A549 (cell line): ENCODE measurements around the gene LBHD2. TPM values are rescaled to one million over a fixed set of nuclear protein-coding genes. Genes with fewer than 3 reads are reported as not detected.
A peak's percentile ranks its signal among the peaks of the same experiment; 100 is the strongest.

Experiments
- ATAC-seq, 2 experiments: fragments of 200-7000 bp in 1 of 2; fragments of >200 bp in 1 of 2; cut with Nextera tagmentation in 1 of 2; cut with Tn5 transposase in 1 of 2; 3 replicates each; pipeline versions ENCODE4 v1.8.0 to v1.9.1; 2018 to 2020; ENCODE audit warnings: mild to moderate bottlenecking in 1 of 2, moderate library complexity in 1 of 2
- CTCF ChIA-PET: fragments of 300-600 bp; sonication (Branson Sonifier 250); formaldehyde crosslinking; extraction: SDS; loops from one replicate; lab custom pipeline; 2021; ENCODE audit warnings: antibody characterized with exemption, inconsistent platforms; lab: Yijun Ruan, JAX
- POLR2A ChIA-PET: fragments of 350-600 bp; formaldehyde crosslinking; extraction: SDS; loops from one replicate; lab custom pipeline; 2021; ENCODE audit warnings: antibody characterized with exemption, inconsistent platforms; lab: Yijun Ruan, JAX
- DNase-seq, 2 experiments: peaks; one replicate each; pipeline versions ENCODE4 v3.0.0 to v3.0.0-alpha.2; 2011 to 2016; ENCODE audit warnings: low read depth in 1 of 2, low spot score in 1 of 2
- FAIRE-seq: peaks from 2 replicates; lab custom pipeline; 2011; peaks lifted over from hg19 to GRCh38; lab: Jason Lieb, UNC
- H3K27ac ChIP-seq, 2 experiments: fragments of >200 bp; sonication (Bioruptor Twin); formaldehyde crosslinking; 3 replicates each; pipeline ENCODE4 v1.5.1; 2016 to 2017
- H3K4me1 ChIP-seq: fragments of >200 bp; sonication (Bioruptor Twin); formaldehyde crosslinking; 3 replicates; pipeline ENCODE4 v1.6.1; 2016
- H3K4me2 ChIP-seq: fragments of >200 bp; sonication (Bioruptor Twin); formaldehyde crosslinking; 3 replicates; pipeline ENCODE4 v1.6.1; 2016
- H3K4me3 ChIP-seq: fragments of >200 bp; sonication (Bioruptor Twin); formaldehyde crosslinking; 3 replicates; pipeline ENCODE4 v1.5.1; 2016
- H3K9me3 ChIP-seq: fragments of >200 bp; sonication (Bioruptor Twin); formaldehyde crosslinking; 3 replicates; pipeline ENCODE4 v1.6.1; 2016
- BHLHE40 ChIP-seq: IDR thresholded peaks from 2 replicates; pipeline ENCODE4 v1.6.1; 2012; ENCODE audit warnings: low read depth, low read length, inconsistent platforms
- CBX2 ChIP-seq: fragments of 200-600 bp; sonication (generic); IDR thresholded peaks from 2 replicates; pipeline ENCODE4 v1.6.1; 2016; ENCODE audit warnings: low read depth, mild to moderate bottlenecking, borderline replicate concordance
- CBX8 ChIP-seq: fragments of 200-600 bp; sonication (generic); IDR thresholded peaks from 2 replicates; pipeline ENCODE4 v1.6.1; 2016
- CEBPB ChIP-seq, 2 experiments: fragments of >200 bp in 1 of 2; sonication (Bioruptor Twin) in 1 of 2; formaldehyde crosslinking in 1 of 2; IDR thresholded peaks; 2 replicates each; pipeline ENCODE4 v1.6.1; 2012 to 2016
- CHD2 ChIP-seq: fragments of 150-350 bp; IDR thresholded peaks from 2 replicates; pipeline ENCODE4 v1.6.1; 2014; ENCODE audit warnings: low read length; ENCODE audit not compliant: partially characterized antibody
- EHF ChIP-seq: fragments of 250-450 bp; sonication (Bioruptor Pico); IDR thresholded peaks from 2 replicates; pipeline ENCODE4 v1.5.0; 2020; ENCODE audit warnings: mild to moderate bottlenecking
- EHMT2 ChIP-seq: fragments of 200-600 bp; sonication (generic); IDR thresholded peaks from 2 replicates; pipeline ENCODE4 v1.6.1; 2016; ENCODE audit warnings: antibody characterized with exemption, low read depth, mild to moderate bottlenecking, moderate library complexity
- EP300 ChIP-seq, 2 experiments: fragments of >200 bp; sonication (Bioruptor Twin); formaldehyde crosslinking; IDR thresholded peaks; 2 replicates in 1 of 2; 3 replicates in 1 of 2; pipeline ENCODE4 v1.6.1; 2016 to 2017
- FOSB ChIP-seq: fragments of 250-450 bp; sonication (Bioruptor Pico); IDR thresholded peaks from 2 replicates; pipeline ENCODE4 v1.5.0; 2020; ENCODE audit warnings: mild to moderate bottlenecking, moderate library complexity
- FOSL2 ChIP-seq, 2 experiments: fragments of 450-650 bp in 1 of 2; fragments of >200 bp in 1 of 2; sonication (Bioruptor Twin) in 1 of 2; formaldehyde crosslinking; IDR thresholded peaks; 2 replicates each; pipeline versions ENCODE4 v1.5.0 to v1.6.1; 2016 to 2020; ENCODE audit warnings: mild to moderate bottlenecking in 1 of 2, moderate library complexity in 1 of 2
- HDAC2 ChIP-seq: fragments of 200-600 bp; sonication (generic); IDR thresholded peaks from 2 replicates; pipeline ENCODE4 v1.6.1; 2016
- HEYL ChIP-seq: fragments of 250-450 bp; sonication (Bioruptor Pico); IDR thresholded peaks from 2 replicates; pipeline ENCODE4 v1.8.0; 2021; ENCODE audit warnings: mild to moderate bottlenecking, moderate library complexity
- HMGXB4 ChIP-seq: fragments of 250-450 bp; sonication (Bioruptor Pico); IDR thresholded peaks from 2 replicates; pipeline ENCODE4 v1.5.0; 2021; ENCODE audit warnings: mild to moderate bottlenecking, moderate library complexity, borderline replicate concordance
- KDM5A ChIP-seq: fragments of 200-600 bp; sonication (generic); IDR thresholded peaks from 2 replicates; pipeline ENCODE4 v1.6.1; 2016; ENCODE audit warnings: antibody characterized with exemption, mild to moderate bottlenecking
- MAFK ChIP-seq: fragments of 450-650 bp; IDR thresholded peaks from 2 replicates; pipeline ENCODE4 v1.6.1; 2014; ENCODE audit not compliant: partially characterized antibody
- MAZ ChIP-seq: fragments of 150-350 bp; IDR thresholded peaks from 2 replicates; pipeline ENCODE4 v1.6.1; 2014; ENCODE audit warnings: antibody characterized with exemption, low read depth, low read length, borderline replicate concordance
- MYC ChIP-seq: IDR thresholded peaks from 2 replicates; pipeline ENCODE4 v1.6.1; 2012; ENCODE audit warnings: mild to moderate bottlenecking, inconsistent platforms, low read length, improper control_type of control experiment, borderline replicate concordance
- NFE2L2 ChIP-seq: fragments of 150-350 bp; conservative IDR thresholded peaks from 2 replicates; pipeline ENCODE4 v1.6.1; 2014; ENCODE audit warnings: low read length
- PBX3 ChIP-seq: IDR thresholded peaks from 2 replicates; pipeline ENCODE4 v1.6.1; 2012
- POLR2A ChIP-seq: IDR thresholded peaks from 2 replicates; pipeline ENCODE4 v1.6.1; 2012; ENCODE audit warnings: mild to moderate bottlenecking, low read length
- POLR2AphosphoS2 ChIP-seq: conservative IDR thresholded peaks from 2 replicates; pipeline ENCODE4 v1.6.1; 2012; ENCODE audit warnings: low read length, improper control_type of control experiment, inconsistent platforms
- RARB ChIP-seq: fragments of 250-450 bp; sonication (Bioruptor Pico); IDR thresholded peaks from 2 replicates; pipeline ENCODE4 v1.8.0; 2021; ENCODE audit warnings: mild to moderate bottlenecking, moderate library complexity
- RCOR1 ChIP-seq: fragments of 150-350 bp; IDR thresholded peaks from 2 replicates; pipeline ENCODE4 v1.6.1; 2014; ENCODE audit warnings: antibody characterized with exemption, low read length, low read depth
- RFX5 ChIP-seq: fragments of 450-650 bp; IDR thresholded peaks from 2 replicates; pipeline ENCODE4 v1.7.1; 2014; ENCODE audit warnings: antibody characterized with exemption, mild to moderate bottlenecking, moderate library complexity
- RNF2 ChIP-seq: fragments of 200-600 bp; sonication (generic); IDR thresholded peaks from 2 replicates; pipeline ENCODE4 v1.6.1; 2016; ENCODE audit warnings: low read depth, mild to moderate bottlenecking, antibody characterized with exemption, moderate library complexity, borderline replicate concordance
- WGBS: methylation state at CpG from one replicate; pipeline ENCODE4 v1.1.6; 2017; ENCODE audit errors: missing lambda C conversion rate; 5-methylcytosine and 5-hydroxymethylcytosine counted together
- polyA plus RNA-seq, 4 experiments: library from polyadenylated mRNA; depleted of rRNA in 3 of 4; stranded (reverse); fragments of >200 nt; fragmentation: RNase III in 1 of 4; extraction: RNeasy Plus Mini Kit Qiagen cat#74134 plus additional on column Dnase treatment in 1 of 4; gene quantifications; 2 replicates in 3 of 4; 3 replicates in 1 of 4; pipeline ENCODE4 v1.2.3, GENCODE V29; 2011 to 2017
- TF ChIP-seq, protein P1 (sequence below): fragments of 150-350 bp; IDR thresholded peaks from 2 replicates; pipeline ENCODE4 v1.6.1; 2014; ENCODE audit warnings: low read depth, mild to moderate bottlenecking, low read length
- TF ChIP-seq, protein P2 (sequence below): fragments of >200 bp; sonication (Bioruptor Twin); formaldehyde crosslinking; IDR thresholded peaks from 3 replicates; pipeline ENCODE4 v1.6.1; 2016
- TF ChIP-seq, protein P3 (sequence below): fragments of 250-450 bp; sonication (Bioruptor Pico); IDR thresholded peaks from 2 replicates; pipeline ENCODE4 v1.5.0; 2020; ENCODE audit warnings: low read depth, mild to moderate bottlenecking, moderate library complexity
- TF ChIP-seq, protein P4 (sequence below): fragments of 200-600 bp; sonication (generic); IDR thresholded peaks from 2 replicates; pipeline ENCODE4 v1.6.1; 2016; ENCODE audit warnings: antibody characterized with exemption, mild to moderate bottlenecking, moderate library complexity
- TF ChIP-seq, protein P5 (sequence below): fragments of >200 bp; sonication (Bioruptor Twin); formaldehyde crosslinking; IDR thresholded peaks from 2 replicates; pipeline ENCODE4 v1.6.1; 2016

The LBHD2 gene
- polyA plus RNA-seq, 2 of the 4 experiments (the other 2 are of a cell fraction), result not detected

DNA sequence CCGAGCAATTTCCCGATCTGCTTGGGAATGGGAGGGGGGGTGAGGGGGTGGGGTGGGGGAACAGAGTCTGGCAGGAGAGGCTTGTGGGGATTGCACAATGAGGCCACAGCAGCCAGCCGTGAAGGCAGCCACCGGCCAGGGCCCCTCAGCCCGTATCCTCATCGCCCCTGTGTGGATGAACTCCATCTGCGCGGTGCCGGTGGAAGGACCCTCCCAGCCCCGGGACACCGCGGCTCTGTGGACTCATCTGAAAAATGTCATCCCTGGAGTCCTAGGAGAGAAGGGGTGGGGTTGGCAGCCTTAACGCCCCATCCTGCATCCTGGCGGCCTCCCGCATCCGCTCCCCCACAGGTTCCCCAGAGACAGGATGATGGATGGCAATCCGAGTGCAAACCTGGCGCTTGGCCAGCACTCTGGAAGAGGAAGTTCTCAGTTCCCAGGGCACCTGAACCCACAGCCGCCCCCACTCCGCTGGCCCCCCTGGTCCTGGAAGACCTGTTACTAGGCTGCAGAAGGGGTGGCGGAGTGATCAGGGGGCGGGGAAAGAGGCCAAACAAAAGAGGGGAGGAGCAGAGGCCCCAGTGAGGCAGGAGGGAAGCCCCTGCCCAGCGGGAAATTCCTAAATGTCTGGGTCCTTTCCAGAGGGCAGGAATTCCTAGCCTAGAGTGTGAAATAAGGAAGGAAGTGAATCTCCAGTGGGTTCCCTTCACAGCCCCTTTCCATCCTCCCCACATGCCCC lies 38.0 kb downstream of the LBHD2 start:
- peak overlapping the region; percentile 83 for H3K4me3 ChIP-seq
- ATAC-seq, result peak; percentile 66 to 68
- FAIRE-seq, result no peak
- peak; percentile 83 to 98 for DNase-seq
- peaks cover 71% of the 10 kb centered on the region for H3K4me1 ChIP-seq
- H3K27ac ChIP-seq, result peak overlapping the region; percentile 96 to 98
- ChIA-PET POLR2A (interaction anchor here (1.0 to 1.5 kb wide), 5 partner anchors 10 to 18 kb away, joined by 3 to 11 read pairs (median 4); no protein-coding TSS in a partner anchor), CTCF (interaction anchor here (7.8 to 24.1 kb wide), 2 partner anchors 17 to 21 kb away, joined by 120 to 544 read pairs; no protein-coding TSS in a partner anchor)
- peak overlapping the region; percentile 94 for H3K4me2 ChIP-seq
- WGBS, result 3% methylated on average over 18 of the region's 23 CpGs
- H3K9me3 ChIP-seq, result no peaks in the 10 kb centered on the region
- TF ChIP-seq RCOR1 (no peak), CBX8 (no peak), POLR2AphosphoS2 (no peak), PBX3 (peak; percentile 97), RFX5 (0 out of 2 replicates have a peak, but pooled peaks have one; percentile 40), HDAC2 (no peak), HEYL (CRISPR knock-in tag) (no peak), EHF (CRISPR knock-in tag) (no peak), POLR2A (peak; percentile 26), EHMT2 (no peak), KDM5A (no peak), FOSL2 (IDR thresholded peaks at IDR 0.05) (no peak), FOSL2 (CRISPR knock-in tag; IDR thresholded peaks at IDR 0.05) (peak; percentile 14; the same call in 1 of the 2 replicates), CBX2 (no peak), MAFK (no peak), MAZ (no peak; the same call in 1 of the 2 replicates), NFE2L2 (no peak), FOSB (CRISPR knock-in tag) (peak; percentile 68), EP300 (IDR thresholded peaks at IDR 0.05) (peak; percentile 40 to 78; a peak in 2 of 5 replicates), RNF2 (no peak), CEBPB (IDR thresholded peaks at IDR 0.05) (peak; percentile 89 to 90), BHLHE40 (no peak), CHD2 (no peak), RARB (CRISPR knock-in tag) (no peak), HMGXB4 (CRISPR knock-in tag) (no peak), MYC (0 out of 2 replicates have a peak, but pooled peaks have one; percentile 10)
- TF ChIP-seq, protein P1, sequence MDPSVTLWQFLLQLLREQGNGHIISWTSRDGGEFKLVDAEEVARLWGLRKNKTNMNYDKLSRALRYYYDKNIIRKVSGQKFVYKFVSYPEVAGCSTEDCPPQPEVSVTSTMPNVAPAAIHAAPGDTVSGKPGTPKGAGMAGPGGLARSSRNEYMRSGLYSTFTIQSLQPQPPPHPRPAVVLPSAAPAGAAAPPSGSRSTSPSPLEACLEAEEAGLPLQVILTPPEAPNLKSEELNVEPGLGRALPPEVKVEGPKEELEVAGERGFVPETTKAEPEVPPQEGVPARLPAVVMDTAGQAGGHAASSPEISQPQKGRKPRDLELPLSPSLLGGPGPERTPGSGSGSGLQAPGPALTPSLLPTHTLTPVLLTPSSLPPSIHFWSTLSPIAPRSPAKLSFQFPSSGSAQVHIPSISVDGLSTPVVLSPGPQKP, result no peak
- TF ChIP-seq, protein P2, sequence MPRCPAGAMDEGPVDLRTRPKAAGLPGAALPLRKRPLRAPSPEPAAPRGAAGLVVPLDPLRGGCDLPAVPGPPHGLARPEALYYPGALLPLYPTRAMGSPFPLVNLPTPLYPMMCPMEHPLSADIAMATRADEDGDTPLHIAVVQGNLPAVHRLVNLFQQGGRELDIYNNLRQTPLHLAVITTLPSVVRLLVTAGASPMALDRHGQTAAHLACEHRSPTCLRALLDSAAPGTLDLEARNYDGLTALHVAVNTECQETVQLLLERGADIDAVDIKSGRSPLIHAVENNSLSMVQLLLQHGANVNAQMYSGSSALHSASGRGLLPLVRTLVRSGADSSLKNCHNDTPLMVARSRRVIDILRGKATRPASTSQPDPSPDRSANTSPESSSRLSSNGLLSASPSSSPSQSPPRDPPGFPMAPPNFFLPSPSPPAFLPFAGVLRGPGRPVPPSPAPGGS, result peak; percentile 22; the same call in 1 of the 3 replicates
- TF ChIP-seq, protein P3, sequence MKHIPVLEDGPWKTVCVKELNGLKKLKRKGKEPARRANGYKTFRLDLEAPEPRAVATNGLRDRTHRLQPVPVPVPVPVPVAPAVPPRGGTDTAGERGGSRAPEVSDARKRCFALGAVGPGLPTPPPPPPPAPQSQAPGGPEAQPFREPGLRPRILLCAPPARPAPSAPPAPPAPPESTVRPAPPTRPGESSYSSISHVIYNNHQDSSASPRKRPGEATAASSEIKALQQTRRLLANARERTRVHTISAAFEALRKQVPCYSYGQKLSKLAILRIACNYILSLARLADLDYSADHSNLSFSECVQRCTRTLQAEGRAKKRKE, result no peak
- TF ChIP-seq, protein P4, sequence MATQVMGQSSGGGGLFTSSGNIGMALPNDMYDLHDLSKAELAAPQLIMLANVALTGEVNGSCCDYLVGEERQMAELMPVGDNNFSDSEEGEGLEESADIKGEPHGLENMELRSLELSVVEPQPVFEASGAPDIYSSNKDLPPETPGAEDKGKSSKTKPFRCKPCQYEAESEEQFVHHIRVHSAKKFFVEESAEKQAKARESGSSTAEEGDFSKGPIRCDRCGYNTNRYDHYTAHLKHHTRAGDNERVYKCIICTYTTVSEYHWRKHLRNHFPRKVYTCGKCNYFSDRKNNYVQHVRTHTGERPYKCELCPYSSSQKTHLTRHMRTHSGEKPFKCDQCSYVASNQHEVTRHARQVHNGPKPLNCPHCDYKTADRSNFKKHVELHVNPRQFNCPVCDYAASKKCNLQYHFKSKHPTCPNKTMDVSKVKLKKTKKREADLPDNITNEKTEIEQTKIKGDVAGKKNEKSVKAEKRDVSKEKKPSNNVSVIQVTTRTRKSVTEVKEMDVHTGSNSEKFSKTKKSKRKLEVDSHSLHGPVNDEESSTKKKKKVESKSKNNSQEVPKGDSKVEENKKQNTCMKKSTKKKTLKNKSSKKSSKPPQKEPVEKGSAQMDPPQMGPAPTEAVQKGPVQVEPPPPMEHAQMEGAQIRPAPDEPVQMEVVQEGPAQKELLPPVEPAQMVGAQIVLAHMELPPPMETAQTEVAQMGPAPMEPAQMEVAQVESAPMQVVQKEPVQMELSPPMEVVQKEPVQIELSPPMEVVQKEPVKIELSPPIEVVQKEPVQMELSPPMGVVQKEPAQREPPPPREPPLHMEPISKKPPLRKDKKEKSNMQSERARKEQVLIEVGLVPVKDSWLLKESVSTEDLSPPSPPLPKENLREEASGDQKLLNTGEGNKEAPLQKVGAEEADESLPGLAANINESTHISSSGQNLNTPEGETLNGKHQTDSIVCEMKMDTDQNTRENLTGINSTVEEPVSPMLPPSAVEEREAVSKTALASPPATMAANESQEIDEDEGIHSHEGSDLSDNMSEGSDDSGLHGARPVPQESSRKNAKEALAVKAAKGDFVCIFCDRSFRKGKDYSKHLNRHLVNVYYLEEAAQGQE, result no peak
- TF ChIP-seq, protein P5, sequence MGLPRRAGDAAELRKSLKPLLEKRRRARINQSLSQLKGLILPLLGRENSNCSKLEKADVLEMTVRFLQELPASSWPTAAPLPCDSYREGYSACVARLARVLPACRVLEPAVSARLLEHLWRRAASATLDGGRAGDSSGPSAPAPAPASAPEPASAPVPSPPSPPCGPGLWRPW, result no peak
